Endothelial cell of umbilical vein (primary cell): Measurements from ENCODE around the gene ARHGDIA. TPM values are rescaled to one million over a fixed set of nuclear protein-coding genes. Genes with fewer than 3 reads are reported as not detected.

ENCODE experiments used
- BruUV-seq: library from RNA; stranded (reverse); fragments of 400-500 nt; replicated peaks from 2 replicates; lab custom pipeline; 2021; lab: Mats Ljungman, UMichigan
- CTCF ChIA-PET: fragments of 300-600, 350-600 bp; sonication (Branson Sonifier 250); formaldehyde crosslinking; loops from one replicate; lab custom pipeline; 2021; ENCODE audit warnings: antibody characterized with exemption, inconsistent platforms; lab: Charles Lee
- POLR2A ChIA-PET: fragments of 300-600, 350-600 bp; sonication (Branson Sonifier 250); formaldehyde crosslinking; loops from one replicate; lab custom pipeline; 2021; ENCODE audit warnings: antibody characterized with exemption, inconsistent platforms; lab: Charles Lee
- DNase-seq: peaks from one replicate; pipeline ENCODE4 v3.0.0-alpha.2; 2011; ENCODE audit warnings: low read depth, low spot score
- FAIRE-seq: peaks from 2 replicates; lab custom pipeline; 2011; peaks lifted over from hg19 to GRCh38; lab: Jason Lieb, UNC
- H2AFZ ChIP-seq: 2 replicates; pipeline ENCODE4 v1.6.0; 2012; ENCODE audit warnings: low read depth, low read length, control low read depth, inconsistent platforms
- H3K27ac ChIP-seq: 2 replicates; pipeline ENCODE4 v1.5.1; 2011; ENCODE audit warnings: low read depth, mild to moderate bottlenecking, control low read depth, low read length, moderate library complexity; ENCODE audit not compliant: insufficient read depth
- H3K27me3 ChIP-seq, 2 experiments: 2 replicates each; pipeline versions ENCODE4 v1.6.0 to v1.6.1; 2011; ENCODE audit warnings: low read length in 2 of 2, mixed read lengths in 1 of 2; ENCODE audit not compliant: control insufficient read depth in 2 of 2, insufficient read depth in 2 of 2
- H3K36me3 ChIP-seq, 2 experiments: 2 replicates in 1 of 2; 3 replicates in 1 of 2; pipeline ENCODE4 v1.5.1; 2011; ENCODE audit warnings: low read length in 2 of 2, mild to moderate bottlenecking in 1 of 2, moderate library complexity in 1 of 2; ENCODE audit not compliant: control insufficient read depth in 2 of 2, insufficient read depth in 2 of 2; ENCODE audit errors: extremely low read depth in 1 of 2
- H3K4me1 ChIP-seq: 3 replicates; pipeline ENCODE4 v1.5.1; 2011; ENCODE audit warnings: mild to moderate bottlenecking, low read length; ENCODE audit not compliant: control insufficient read depth, insufficient read depth; ENCODE audit errors: extremely low read depth
- H3K4me2 ChIP-seq: 2 replicates; pipeline ENCODE4 v1.6.1; 2011; ENCODE audit warnings: low read length, control low read depth, mixed read lengths; ENCODE audit not compliant: insufficient read depth
- H3K4me3 ChIP-seq, 3 experiments: fragments of 200-600 bp in 1 of 3; sonication (generic), shearing (Covaris generic) in 1 of 3; replicated peaks in 1 of 3; 2 replicates each; pipeline ENCODE4 v1.5.1; 2011 to 2016; ENCODE audit warnings: control low read depth in 3 of 3, low read length in 3 of 3, mild to moderate bottlenecking in 2 of 3, inconsistent platforms in 1 of 3, low read depth in 1 of 3, moderate library complexity in 1 of 3; ENCODE audit not compliant: insufficient read depth in 1 of 3
- H3K79me2 ChIP-seq: 2 replicates; pipeline ENCODE4 v1.6.0; 2012; ENCODE audit warnings: low read length, inconsistent platforms; ENCODE audit not compliant: control insufficient read depth, insufficient read depth
- H3K9ac ChIP-seq: replicated peaks from 2 replicates; pipeline ENCODE3; 2011; ENCODE audit warnings: low read length, control low read depth; ENCODE audit not compliant: insufficient read depth; ENCODE audit errors: extremely low read depth
- H3K9me1 ChIP-seq: replicated peaks from 3 replicates; pipeline ENCODE4 v1.6.0; 2011; ENCODE audit warnings: mild to moderate bottlenecking, low read length; ENCODE audit not compliant: control insufficient read depth, insufficient read depth; ENCODE audit errors: extremely low read depth
- H3K9me3 ChIP-seq: replicated peaks from 2 replicates; pipeline ENCODE4 v1.5.1; 2012; ENCODE audit warnings: low read length, inconsistent platforms; ENCODE audit not compliant: control insufficient read depth, insufficient read depth
- H4K20me1 ChIP-seq: replicated peaks from 2 replicates; pipeline ENCODE3; 2011; ENCODE audit warnings: mild to moderate bottlenecking, low read length; ENCODE audit not compliant: control insufficient read depth, insufficient read depth; ENCODE audit errors: extremely low read depth
- CTCF ChIP-seq, 2 donors: IDR thresholded peaks; 1 replicate in 1 of 2; 2 replicates in 1 of 2; pipeline ENCODE4 v1.5.1; 2011; ENCODE audit warnings: low read length in 2 of 2, mild to moderate bottlenecking in 2 of 2, moderate library complexity in 2 of 2, control low read depth in 1 of 2, inconsistent platforms in 1 of 2, low read depth in 1 of 2; ENCODE audit not compliant: insufficient read depth in 1 of 2; ENCODE audit errors: extremely low read depth in 1 of 2
- EZH2 ChIP-seq: IDR thresholded peaks from 2 replicates; pipeline ENCODE4 v1.6.1; 2012; ENCODE audit warnings: borderline replicate concordance, low read depth, mild to moderate bottlenecking, moderate library complexity, low read length, inconsistent platforms; ENCODE audit not compliant: severe bottlenecking
- JUN ChIP-seq: IDR thresholded peaks from 2 replicates; pipeline ENCODE4 v1.6.1; 2011; ENCODE audit warnings: borderline replicate concordance, low read depth; ENCODE audit not compliant: insufficient read length, insufficient read depth
- POLR2AphosphoS5 ChIP-seq: IDR thresholded peaks from 2 replicates; pipeline ENCODE4 v1.6.1; 2012; ENCODE audit warnings: low read depth, mild to moderate bottlenecking, control low read depth, low read length, moderate library complexity; ENCODE audit not compliant: insufficient read depth
- dilution Hi-C: fragments of 300-500 bp; cut with MboI; formaldehyde crosslinking; loops from one replicate; pipeline ENCODE4 v1.15.0; 2019; ENCODE audit warnings: low sequenced_read_pairs; ENCODE audit not compliant: extremely low pct_ligation_motif_present
- intact Hi-C: fragments of 100-400 bp; cut with micrococcal nuclease; formaldehyde crosslinking; loops from one replicate; pipeline ENCODE4 v1.10.0; 2022
- polyA plus RNA-seq, 4 experiments: library from polyadenylated mRNA; depleted of rRNA in 3 of 4; stranded (reverse) in 3 of 4; unstranded in 1 of 4; fragments of >200 nt; gene quantifications; 2 replicates each; pipeline versions ENCODE4 v1.2.1 to v1.2.3, GENCODE V29; 2011 to 2012; ENCODE audit warnings: missing spikeins in 1 of 4
- total RNA-seq: library from RNA; stranded (reverse); gene quantifications from 2 replicates; pipeline ENCODE4 v1.2.3, GENCODE V29; 2021

ARHGDIA gene
- total and polyA plus RNA-seq, 2 donors (not counting 3 experiments of a cell fraction or from before 2014, with no cell fraction given): 358 to 645 TPM

GRCh38 chr17:81822312-81822637 lies 48.9 kb downstream of the ARHGDIA start:
- Histone ChIP-seq H3K27ac (no peak overlapping the region), H3K27me3 (peaks cover 0 to 2% of the 10 kb centered on the region in 2 experiments), H3K9ac (no peak overlapping the region), H3K4me1 (no peaks in the 10 kb centered on the region), H3K36me3 (peaks cover 0 to 8% of the 10 kb centered on the region in 2 experiments), H3K4me2 (no peak overlapping the region), H4K20me1 (no peaks in the 10 kb centered on the region), H2AFZ (no peak overlapping the region), H3K9me3 (no peaks in the 10 kb centered on the region), H3K79me2 (no peaks in the 10 kb centered on the region), H3K9me1 (no peaks in the 10 kb centered on the region), H3K4me3 (no peak overlapping the region)
- intact Hi-C loops (no loop called here), dilution Hi-C loops (no loop called here)
- BruUV-seq: no TSS peak
- ChIA-PET POLR2A (no interaction called here), CTCF (interaction anchor here (0.6 to 2.1 kb wide), 9 partner anchors 9 to 199 kb away, joined by 3 to 20 read pairs (median 4); partner anchors contain the start of gene MCRIP1)
- FAIRE-seq (no peak), DNase-seq (no peak)
- TF ChIP-seq POLR2AphosphoS5 (no peak), EZH2 (no peak), JUN (no peak), CTCF (IDR thresholded peaks at IDR 0.05; ENCODE audit: extremely low read depth in 1 of 2, insufficient read depth in 1 of 2, low read depth in 1 of 2, low read length in 2 of 2) (no peak)
